ENCODE measurements around the gene GLB1L3. TPM values are rescaled to one million over a fixed set of nuclear protein-coding genes. Genes with fewer than 3 reads are reported as not detected.
A peak's percentile ranks its signal among the peaks of the same experiment; 100 is the strongest.

The GLB1L3 gene
- total RNA-seq, 4 donors from 2014 or later, result not detected

DNA sequence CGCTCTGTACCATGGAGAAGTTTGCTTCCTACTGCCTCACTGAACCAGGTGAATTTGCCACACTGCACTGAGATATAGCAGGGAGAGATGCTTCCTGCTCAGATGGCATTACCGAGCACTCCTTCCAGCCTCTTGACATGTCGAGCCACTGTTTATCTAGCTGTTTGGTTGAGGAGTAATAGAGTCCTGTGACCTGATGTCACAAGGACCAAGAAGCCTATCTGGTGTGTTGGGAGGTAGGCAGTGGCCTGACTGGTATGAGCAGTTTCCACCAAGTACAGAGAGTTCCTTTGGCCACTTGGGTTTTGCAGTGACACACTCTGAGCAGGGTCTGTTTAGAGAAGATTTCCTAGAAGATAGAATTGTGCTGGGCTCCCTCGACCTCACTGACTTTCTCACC lies 17.6 kb upstream of the GLB1L3 start:
- ATAC-seq, result no peak
- Histone ChIP-seq H3K36me3 (peaks cover 0 to 67% of the 10 kb centered on the region in 2 donors), H3K9me3 (no peaks in the 10 kb centered on the region), H3K27ac (no peak overlapping the region), H3K4me1 (peaks cover 15 to 19% of the 10 kb centered on the region in 2 donors), H3K4me3 (no peak overlapping the region), H3K27me3 (no peaks in the 10 kb centered on the region)
- in situ Hi-C loops (cut with MboI; ENCODE audit: low sequenced_read_pairs in 4 of 4) (no loop called here), intact Hi-C loops (cut with DNase I; ENCODE audit: low total_unique reads) (no loop called here)
- DNase-seq, result no peak
- TF ChIP-seq POLR2A (IDR thresholded peaks at IDR 0.05), result no peak
- TF ChIP-seq, protein P1, sequence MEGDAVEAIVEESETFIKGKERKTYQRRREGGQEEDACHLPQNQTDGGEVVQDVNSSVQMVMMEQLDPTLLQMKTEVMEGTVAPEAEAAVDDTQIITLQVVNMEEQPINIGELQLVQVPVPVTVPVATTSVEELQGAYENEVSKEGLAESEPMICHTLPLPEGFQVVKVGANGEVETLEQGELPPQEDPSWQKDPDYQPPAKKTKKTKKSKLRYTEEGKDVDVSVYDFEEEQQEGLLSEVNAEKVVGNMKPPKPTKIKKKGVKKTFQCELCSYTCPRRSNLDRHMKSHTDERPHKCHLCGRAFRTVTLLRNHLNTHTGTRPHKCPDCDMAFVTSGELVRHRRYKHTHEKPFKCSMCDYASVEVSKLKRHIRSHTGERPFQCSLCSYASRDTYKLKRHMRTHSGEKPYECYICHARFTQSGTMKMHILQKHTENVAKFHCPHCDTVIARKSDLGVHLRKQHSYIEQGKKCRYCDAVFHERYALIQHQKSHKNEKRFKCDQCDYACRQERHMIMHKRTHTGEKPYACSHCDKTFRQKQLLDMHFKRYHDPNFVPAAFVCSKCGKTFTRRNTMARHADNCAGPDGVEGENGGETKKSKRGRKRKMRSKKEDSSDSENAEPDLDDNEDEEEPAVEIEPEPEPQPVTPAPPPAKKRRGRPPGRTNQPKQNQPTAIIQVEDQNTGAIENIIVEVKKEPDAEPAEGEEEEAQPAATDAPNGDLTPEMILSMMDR (IDR thresholded peaks at IDR 0.05 in 4 of 5, conservative IDR thresholded peaks at IDR 0.05 in 1 of 5), result no peak

DNA sequence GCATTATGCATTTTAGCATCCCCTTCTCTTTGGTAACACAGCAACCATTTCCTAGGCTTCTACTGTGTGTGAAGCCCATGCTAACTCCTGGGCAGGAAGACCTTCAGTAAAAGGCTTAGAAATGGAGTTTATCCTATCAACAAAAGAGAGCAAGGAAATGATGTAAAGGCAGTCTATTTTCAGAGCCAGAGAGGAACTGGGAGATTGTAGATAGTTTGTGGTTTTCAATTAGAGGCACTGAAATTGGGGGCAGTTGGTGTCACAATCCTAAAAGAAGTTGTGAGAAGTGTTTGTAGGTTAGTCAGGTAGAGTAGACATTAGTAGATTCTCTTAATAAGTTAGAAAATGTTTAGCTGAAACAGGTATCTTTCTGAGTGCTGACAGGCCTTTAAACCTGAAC lies 15.7 kb upstream of the GLB1L3 start:
- Histone ChIP-seq H3K36me3 (peaks cover 0 to 83% of the 10 kb centered on the region in 2 donors), H3K4me1 (peaks cover 2 to 4% of the 10 kb centered on the region in 2 donors), H3K9me3 (no peaks in the 10 kb centered on the region), H3K4me3 (no peak overlapping the region), H3K27me3 (no peaks in the 10 kb centered on the region), H3K27ac (no peak overlapping the region)
- intact Hi-C loops (cut with DNase I; ENCODE audit: low total_unique reads), result no loop called here
- in situ Hi-C loops (cut with MboI; ENCODE audit: low sequenced_read_pairs in 4 of 4), result no loop called here
- DNase-seq, result no peak
- ATAC-seq, result no peak
- TF ChIP-seq, protein P1 (IDR thresholded peaks at IDR 0.05 in 4 of 5, conservative IDR thresholded peaks at IDR 0.05 in 1 of 5), result no peak
- no peak for TF ChIP-seq POLR2A (IDR thresholded peaks at IDR 0.05)

DNA sequence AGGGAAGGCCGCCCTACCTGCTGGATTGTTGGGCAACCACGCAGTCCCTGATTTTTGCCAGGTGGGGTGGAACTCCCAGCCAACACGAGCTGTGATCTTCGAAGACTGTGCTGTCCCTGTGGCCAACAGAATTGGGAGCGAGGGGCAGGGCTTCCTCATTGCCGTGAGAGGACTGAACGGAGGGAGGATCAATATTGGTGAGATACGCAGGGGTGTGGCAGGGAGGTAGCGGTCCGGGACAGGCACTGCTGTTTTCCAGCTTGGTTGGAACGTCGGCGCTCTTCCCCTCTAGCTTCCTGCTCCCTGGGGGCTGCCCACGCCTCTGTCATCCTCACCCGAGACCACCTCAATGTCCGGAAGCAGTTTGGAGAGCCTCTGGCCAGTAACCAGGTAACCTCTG lies 15.2 kb upstream of the GLB1L3 start:
- Histone ChIP-seq H3K27me3 (no peaks in the 10 kb centered on the region), H3K4me3 (no peak overlapping the region), H3K4me1 (peaks cover 0 to 4% of the 10 kb centered on the region in 2 donors), H3K27ac (no peak overlapping the region), H3K36me3 (peaks cover 0 to 83% of the 10 kb centered on the region in 2 donors), H3K9me3 (no peaks in the 10 kb centered on the region)
- DNase-seq (no peak), ATAC-seq (no peak)
- intact Hi-C loops (cut with DNase I; ENCODE audit: low total_unique reads) (no loop called here), in situ Hi-C loops (cut with MboI; ENCODE audit: low sequenced_read_pairs in 4 of 4) (no loop called here)
- TF ChIP-seq, protein P1 (IDR thresholded peaks at IDR 0.05 in 4 of 5, conservative IDR thresholded peaks at IDR 0.05 in 1 of 5), result no peak

DNA sequence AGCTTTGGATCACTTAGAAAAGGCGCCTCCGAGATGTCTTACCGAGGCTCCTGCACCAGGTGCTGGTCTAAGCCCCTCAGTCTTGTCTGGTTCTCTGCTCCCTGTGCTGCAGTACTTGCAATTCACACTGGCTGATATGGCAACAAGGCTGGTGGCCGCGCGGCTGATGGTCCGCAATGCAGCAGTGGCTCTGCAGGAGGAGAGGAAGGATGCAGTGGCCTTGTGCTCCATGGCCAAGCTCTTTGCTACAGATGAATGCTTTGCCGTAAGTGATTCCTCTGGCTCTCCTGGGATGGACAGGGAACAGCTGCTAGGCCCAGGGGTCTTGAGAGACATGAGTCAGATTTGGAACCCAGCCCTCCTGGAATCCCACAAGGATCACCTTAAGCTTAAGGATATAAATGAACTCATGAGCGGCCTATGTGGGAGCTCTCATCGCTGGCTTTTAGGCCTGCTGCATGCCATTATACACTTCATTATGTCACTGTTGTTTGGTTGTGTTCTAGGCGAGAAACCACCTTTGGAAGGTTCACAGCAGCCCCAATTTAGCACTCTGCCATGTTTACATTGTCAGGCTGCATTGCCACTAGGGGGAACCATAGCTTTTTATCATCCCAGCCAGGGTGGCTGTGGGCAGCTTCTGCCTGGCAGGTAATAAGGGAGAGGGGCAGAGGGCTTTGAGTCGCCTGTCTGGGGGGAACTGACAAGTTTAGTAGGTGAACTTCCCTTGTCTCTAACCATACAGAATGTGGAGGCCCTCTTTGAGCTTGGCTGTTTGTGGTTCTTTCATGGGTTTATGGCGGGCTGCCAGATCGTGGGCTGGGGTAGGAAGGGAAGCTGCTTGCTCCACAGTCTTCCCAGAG lies 14.3 kb upstream of the GLB1L3 start:
- H3K4me3 ChIP-seq, result no peak overlapping the region
- no peak for ATAC-seq
- in situ Hi-C loops (cut with MboI; ENCODE audit: low sequenced_read_pairs in 4 of 4) (no loop called here), intact Hi-C loops (cut with DNase I; ENCODE audit: low total_unique reads) (no loop called here)
- no peak for DNase-seq
- no peaks in the 10 kb centered on the region for H3K27me3 ChIP-seq
- no peak overlapping the region for H3K27ac ChIP-seq
- H3K4me1 ChIP-seq, result no peaks in the 10 kb centered on the region
- H3K9me3 ChIP-seq, result no peaks in the 10 kb centered on the region
- TF ChIP-seq, protein P1 (IDR thresholded peaks at IDR 0.05 in 4 of 5, conservative IDR thresholded peaks at IDR 0.05 in 1 of 5), result peak in 1 of 5 experiments; percentile 27
- TF ChIP-seq POLR2A (IDR thresholded peaks at IDR 0.05), result no peak
- H3K36me3 ChIP-seq, result peaks cover 0 to 77% of the 10 kb centered on the region in 2 donors

All from gastrocnemius medialis (tissue), 4 donors.